ENCODE results near the gene KRT72.

DNA sequence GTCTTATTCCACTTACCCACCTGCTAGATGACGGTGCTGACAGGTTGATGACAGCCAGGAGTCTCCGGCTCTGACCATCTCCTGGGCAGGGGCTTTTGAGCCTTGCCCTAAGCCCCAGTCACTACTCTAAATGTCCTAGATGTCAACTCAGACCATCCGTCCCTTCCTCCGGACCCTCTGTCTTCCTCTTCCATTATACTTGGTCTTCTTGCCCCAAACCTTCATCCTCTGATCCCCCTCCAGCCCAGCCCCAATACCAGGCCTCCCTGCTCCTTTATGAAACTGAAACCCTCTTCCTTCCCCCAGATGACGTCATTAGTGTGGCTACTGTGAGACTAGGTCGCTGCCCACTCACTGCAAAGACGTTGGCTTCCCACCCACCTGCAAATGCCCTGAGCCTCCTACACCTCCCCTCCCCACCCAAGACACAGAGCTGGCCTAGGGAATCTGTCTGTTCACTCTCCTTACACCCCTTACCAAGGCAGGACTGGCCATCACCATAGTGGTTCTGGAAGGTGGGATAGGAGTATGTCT is 58.4 kb downstream of the KRT72 start:
- TF ChIP-seq ARID3A (IDR thresholded peaks at IDR 0.05; ENCODE audit: low read depth, low read length) = no peak
- TF ChIP-seq SRF (IDR thresholded peaks at IDR 0.05; ENCODE audit: low read depth, low read length) = no peak
- TF ChIP-seq NFE2L2 (IDR thresholded peaks at IDR 0.05; ENCODE audit: low read length) = no peak
- no peak for TF ChIP-seq THRA (CRISPR knock-in tag; IDR thresholded peaks at IDR 0.05; ENCODE audit: borderline replicate concordance)
- no peak for TF ChIP-seq ZNF709 (CRISPR knock-in tag; IDR thresholded peaks at IDR 0.05)
- no peak for TF ChIP-seq GLI4 (CRISPR knock-in tag; IDR thresholded peaks at IDR 0.05; ENCODE audit: borderline replicate concordance)
- TF ChIP-seq, protein P1, sequence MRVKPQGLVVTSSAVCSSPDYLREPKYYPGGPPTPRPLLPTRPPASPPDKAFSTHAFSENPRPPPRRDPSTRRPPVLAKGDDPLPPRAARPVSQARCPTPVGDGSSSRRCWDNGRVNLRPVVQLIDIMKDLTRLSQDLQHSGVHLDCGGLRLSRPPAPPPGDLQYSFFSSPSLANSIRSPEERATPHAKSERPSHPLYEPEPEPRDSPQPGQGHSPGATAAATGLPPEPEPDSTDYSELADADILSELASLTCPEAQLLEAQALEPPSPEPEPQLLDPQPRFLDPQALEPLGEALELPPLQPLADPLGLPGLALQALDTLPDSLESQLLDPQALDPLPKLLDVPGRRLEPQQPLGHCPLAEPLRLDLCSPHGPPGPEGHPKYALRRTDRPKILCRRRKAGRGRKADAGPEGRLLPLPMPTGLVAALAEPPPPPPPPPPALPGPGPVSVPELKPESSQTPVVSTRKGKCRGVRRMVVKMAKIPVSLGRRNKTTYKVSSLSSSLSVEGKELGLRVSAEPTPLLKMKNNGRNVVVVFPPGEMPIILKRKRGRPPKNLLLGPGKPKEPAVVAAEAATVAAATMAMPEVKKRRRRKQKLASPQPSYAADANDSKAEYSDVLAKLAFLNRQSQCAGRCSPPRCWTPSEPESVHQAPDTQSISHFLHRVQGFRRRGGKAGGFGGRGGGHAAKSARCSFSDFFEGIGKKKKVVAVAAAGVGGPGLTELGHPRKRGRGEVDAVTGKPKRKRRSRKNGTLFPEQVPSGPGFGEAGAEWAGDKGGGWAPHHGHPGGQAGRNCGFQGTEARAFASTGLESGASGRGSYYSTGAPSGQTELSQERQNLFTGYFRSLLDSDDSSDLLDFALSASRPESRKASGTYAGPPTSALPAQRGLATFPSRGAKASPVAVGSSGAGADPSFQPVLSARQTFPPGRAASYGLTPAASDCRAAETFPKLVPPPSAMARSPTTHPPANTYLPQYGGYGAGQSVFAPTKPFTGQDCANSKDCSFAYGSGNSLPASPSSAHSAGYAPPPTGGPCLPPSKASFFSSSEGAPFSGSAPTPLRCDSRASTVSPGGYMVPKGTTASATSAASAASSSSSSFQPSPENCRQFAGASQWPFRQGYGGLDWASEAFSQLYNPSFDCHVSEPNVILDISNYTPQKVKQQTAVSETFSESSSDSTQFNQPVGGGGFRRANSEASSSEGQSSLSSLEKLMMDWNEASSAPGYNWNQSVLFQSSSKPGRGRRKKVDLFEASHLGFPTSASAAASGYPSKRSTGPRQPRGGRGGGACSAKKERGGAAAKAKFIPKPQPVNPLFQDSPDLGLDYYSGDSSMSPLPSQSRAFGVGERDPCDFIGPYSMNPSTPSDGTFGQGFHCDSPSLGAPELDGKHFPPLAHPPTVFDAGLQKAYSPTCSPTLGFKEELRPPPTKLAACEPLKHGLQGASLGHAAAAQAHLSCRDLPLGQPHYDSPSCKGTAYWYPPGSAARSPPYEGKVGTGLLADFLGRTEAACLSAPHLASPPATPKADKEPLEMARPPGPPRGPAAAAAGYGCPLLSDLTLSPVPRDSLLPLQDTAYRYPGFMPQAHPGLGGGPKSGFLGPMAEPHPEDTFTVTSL (CRISPR knock-in tag; IDR thresholded peaks at IDR 0.05; ENCODE audit: borderline replicate concordance) = no peak
- TF ChIP-seq MED1 (CRISPR knock-in tag; IDR thresholded peaks at IDR 0.05) = no peak
- no peak for TF ChIP-seq CTCF (CRISPR knock-in tag; IDR thresholded peaks at IDR 0.05)
